T-helper 1 cell (primary cell): ENCODE measurements around the gene AKT2.
A peak's percentile ranks its signal among the peaks of the same experiment; 100 is the strongest.

Experiments used
- DNase-seq, 5 donors: peaks; one replicate each; pipeline ENCODE4 v3.0.0-alpha.2; 2012 to 2020

AKT2 gene

GRCh38 chr19:40298026-40298425, 12.9 kb upstream of the AKT2 start:
- no peak for DNase-seq

- DNase-seq = no peak
Observed at GRCh38 chr19:40294560-40294959, 9.4 kb upstream of the AKT2 start.

- DNase-seq = no peak
Observed at GRCh38 chr19:40286971-40287421, 1.9 kb upstream of the AKT2 start.

- no peak for DNase-seq
Observed at GRCh38 chr19:40286235-40286970, 1.3 kb upstream of the AKT2 start.

GRCh38 chr19:40285353-40286234, 449 bp upstream of the AKT2 start:
- DNase-seq = peak; percentile 97 to 100 (median 98)

- no peak for DNase-seq
Observed at GRCh38 chr19:40284251-40284500, 969 bp downstream of the AKT2 start.

- no peak for DNase-seq
Observed at GRCh38 chr19:40283414-40284250, 1.5 kb downstream of the AKT2 start.

GRCh38 chr19:40282920-40283319, 2.2 kb downstream of the AKT2 start:
- no peak for DNase-seq

GRCh38 chr19:40282209-40282580, 3.0 kb downstream of the AKT2 start:
- DNase-seq = no peak

GRCh38 chr19:40281381-40282208, 3.5 kb downstream of the AKT2 start:
- no peak for DNase-seq

- DNase-seq = no peak
Observed at GRCh38 chr19:40280608-40281221, 4.4 kb downstream of the AKT2 start.

- no peak for DNase-seq
Observed at GRCh38 chr19:40279761-40280607, 5.2 kb downstream of the AKT2 start.

- DNase-seq = no peak
Observed at GRCh38 chr19:40279120-40279551, 6.0 kb downstream of the AKT2 start.

GRCh38 chr19:40278361-40279035, 6.6 kb downstream of the AKT2 start:
- DNase-seq = no peak

GRCh38 chr19:40277356-40278059, 7.6 kb downstream of the AKT2 start:
- no peak for DNase-seq

GRCh38 chr19:40274585-40275544, 10.3 kb downstream of the AKT2 start:
- DNase-seq = peak in 2 of 5 donors; percentile 13 to 23

GRCh38 chr19:40273469-40274360, 11.4 kb downstream of the AKT2 start:
- no peak for DNase-seq
